CD4-positive, alpha-beta memory T cell (primary cell): ENCODE measurements around the gene CAPRIN2. TPM values are rescaled to one million over a fixed set of nuclear protein-coding genes. Genes with fewer than 3 reads are reported as not detected.

Source experiments
- CTCF ChIA-PET: fragments of 350-600 bp; sonication (Branson Sonifier 250); formaldehyde crosslinking; loops from one replicate; lab custom pipeline; 2021; ENCODE audit warnings: inconsistent platforms; ENCODE audit not compliant: partially characterized antibody; lab: Charles Lee
- POLR2A ChIA-PET: fragments of 350-600 bp; sonication (Branson Sonifier 250); formaldehyde crosslinking; loops from one replicate; lab custom pipeline; 2021; ENCODE audit not compliant: partially characterized antibody; lab: Charles Lee
- DNase-seq, 5 donors: peaks; one replicate each; pipeline versions ENCODE4 v3.0.0 to v3.0.0-alpha.2; 2020 to 2022; ENCODE audit warnings: mixed read lengths in 1 of 5
- H3K27ac ChIP-seq: one replicate; pipeline ENCODE4 v1.7.0; 2013; ENCODE audit warnings: low read depth, low read length
- H3K27me3 ChIP-seq: 2 replicates; pipeline ENCODE4 v1.7.0; 2013; ENCODE audit warnings: mild to moderate bottlenecking, low read length, moderate library complexity; ENCODE audit not compliant: insufficient read depth
- H3K36me3 ChIP-seq: 2 replicates; pipeline ENCODE4 v1.7.0; 2013; ENCODE audit warnings: mild to moderate bottlenecking, low read length, moderate library complexity; ENCODE audit not compliant: insufficient read depth
- H3K4me1 ChIP-seq: 2 replicates; pipeline ENCODE4 v1.7.0; 2013; ENCODE audit warnings: mild to moderate bottlenecking, low read length, moderate library complexity; ENCODE audit not compliant: insufficient read depth
- H3K4me3 ChIP-seq, 2 donors: one replicate each; pipeline ENCODE4 v1.7.0; 2013; ENCODE audit warnings: low read length in 2 of 2, mild to moderate bottlenecking in 1 of 2
- H3K9me3 ChIP-seq, 2 donors: one replicate each; pipeline ENCODE4 v1.7.0; 2013; ENCODE audit warnings: low read length in 2 of 2, control low read depth in 1 of 2; ENCODE audit not compliant: control insufficient read depth in 1 of 2
- H3K27ac Mint-ChIP-seq, 7 donors: one replicate each; pipeline ENCODE4 v1.8.0; 2020 to 2021; ENCODE audit warnings: mixed read lengths in 7 of 7, mild to moderate bottlenecking in 6 of 7, inconsistent platforms in 3 of 7, moderate library complexity in 3 of 7
- H3K27me3 Mint-ChIP-seq, 2 donors: one replicate each; pipeline ENCODE4 v1.8.0; 2020 to 2021; ENCODE audit warnings: mixed read lengths in 2 of 2
- H3K36me3 Mint-ChIP-seq, 2 donors: one replicate each; pipeline ENCODE4 v1.8.0; 2020 to 2021; ENCODE audit warnings: mixed read lengths in 2 of 2, inconsistent platforms in 1 of 2, mild to moderate bottlenecking in 1 of 2
- H3K4me1 Mint-ChIP-seq, 4 donors: one replicate each; pipeline ENCODE4 v1.8.0; 2020 to 2021; ENCODE audit warnings: mixed read lengths in 4 of 4, mild to moderate bottlenecking in 1 of 4
- H3K4me3 Mint-ChIP-seq, 8 donors: one replicate each; pipeline ENCODE4 v1.8.0; 2020 to 2021; ENCODE audit warnings: mixed read lengths in 8 of 8, mild to moderate bottlenecking in 7 of 8, moderate library complexity in 6 of 8, inconsistent platforms in 3 of 8
- H3K9me3 Mint-ChIP-seq, 8 donors: one replicate each; pipeline ENCODE4 v1.8.0; 2020 to 2021; ENCODE audit warnings: mixed read lengths in 8 of 8, mild to moderate bottlenecking in 5 of 8, inconsistent platforms in 3 of 8, moderate library complexity in 1 of 8
- intact Hi-C: fragments of 100-400 bp; cut with micrococcal nuclease; formaldehyde crosslinking; loops from one replicate; pipeline ENCODE4 v1.15.1; 2023
- polyA plus RNA-seq, 2 donors: library from polyadenylated mRNA; unstranded; fragments of 300-500 nt; fragmentation: Illumina TruSeq; gene quantifications; one replicate each; pipeline ENCODE4 v1.2.3, GENCODE V29; 2021
- total RNA-seq, 2 experiments: library from RNA; stranded (reverse); gene quantifications; one replicate each; pipeline ENCODE4 v1.2.3, GENCODE V29; 2021

CAPRIN2 gene
- total and polyA plus RNA-seq, 4 experiments from 2014 or later = 4.5 to 47.0 (median 25.8) TPM

GRCh38 chr12:30707613-30708342 is 47.0 kb downstream of the CAPRIN2 start:
- H3K9me3 Mint-ChIP-seq = no peaks in the 10 kb centered on the region
- no peak overlapping the region for H3K27ac Mint-ChIP-seq
- Histone ChIP-seq H3K4me1 (no peaks in the 10 kb centered on the region), H3K36me3 (no peaks in the 10 kb centered on the region), H3K4me3 (no peak overlapping the region), H3K9me3 (no peaks in the 10 kb centered on the region), H3K27me3 (no peaks in the 10 kb centered on the region), H3K27ac (no peak overlapping the region)
- H3K36me3 Mint-ChIP-seq = peaks cover 19 to 27% of the 10 kb centered on the region in 2 donors
- ChIA-PET POLR2A (no interaction called here), CTCF (interaction anchor here (1.5 to 1.6 kb wide), 2 partner anchors 13 to 100 kb away, joined by 3 to 6 read pairs; partner anchors contain the start of gene IPO8)
- H3K27me3 Mint-ChIP-seq = no peaks in the 10 kb centered on the region
- H3K4me1 Mint-ChIP-seq = no peaks in the 10 kb centered on the region
- H3K4me3 Mint-ChIP-seq = no peak overlapping the region
- intact Hi-C loops = no loop called here
- no peak for DNase-seq

GRCh38 chr12:30706476-30706875 is 48.3 kb downstream of the CAPRIN2 start:
- DNase-seq = no peak
- CTCF ChIA-PET = interaction anchor here (1.0 to 1.6 kb wide), 2 partner anchors 12 to 101 kb away, joined by 3 to 4 read pairs; no protein-coding TSS in a partner anchor
- no peaks in the 10 kb centered on the region for H3K27me3 ChIP-seq
- no peaks in the 10 kb centered on the region for H3K9me3 ChIP-seq
- intact Hi-C loops = no loop called here
- H3K4me1 ChIP-seq = no peaks in the 10 kb centered on the region
- H3K27me3 Mint-ChIP-seq = no peaks in the 10 kb centered on the region
- H3K4me3 Mint-ChIP-seq = no peak overlapping the region
- H3K9me3 Mint-ChIP-seq = no peaks in the 10 kb centered on the region
- no peak overlapping the region for H3K4me3 ChIP-seq
- no peaks in the 10 kb centered on the region for H3K36me3 ChIP-seq
- no peak overlapping the region for H3K27ac Mint-ChIP-seq
- peaks cover 19 to 21% of the 10 kb centered on the region in 2 donors for H3K36me3 Mint-ChIP-seq
- POLR2A ChIA-PET = no interaction called here
- no peak overlapping the region for H3K27ac ChIP-seq
- no peaks in the 10 kb centered on the region for H3K4me1 Mint-ChIP-seq

DNA sequence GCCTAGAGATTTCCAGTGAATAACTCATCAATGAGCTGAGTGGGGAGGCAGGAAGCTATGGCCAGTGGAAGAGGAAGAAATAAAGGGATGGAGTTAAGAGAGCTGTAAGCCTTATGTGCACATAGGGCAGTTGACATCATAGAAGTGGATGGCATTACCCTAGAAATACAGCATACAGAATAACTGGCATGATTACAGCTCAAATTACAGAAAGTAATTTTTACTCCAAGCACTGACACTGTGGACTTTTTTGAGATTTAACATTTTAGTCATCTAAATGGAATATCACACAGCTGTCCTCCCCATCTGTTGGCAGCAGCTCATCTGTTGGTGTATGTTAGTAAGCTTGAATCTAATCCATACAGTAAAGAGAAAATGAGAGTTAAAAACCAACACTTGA is 53.7 kb downstream of the CAPRIN2 start:
- POLR2A ChIA-PET = interaction anchor here (1.2 kb wide), 1 partner anchor 54 kb away, joined by 4 read pairs; the partner anchor contains the start of gene CAPRIN2
- DNase-seq = no peak

GRCh38 chr12:30700216-30700900 is 54.4 kb downstream of the CAPRIN2 start:
- H3K9me3 Mint-ChIP-seq = no peaks in the 10 kb centered on the region
- ChIA-PET POLR2A (interaction anchor here (1.2 kb wide), 1 partner anchor 55 kb away, joined by 4 read pairs; the partner anchor contains the start of gene CAPRIN2), CTCF (interaction anchor here (1.1 kb wide), 1 partner anchor 54 kb away, joined by 3 read pairs; no protein-coding TSS in a partner anchor)
- H3K36me3 ChIP-seq = no peaks in the 10 kb centered on the region
- no peaks in the 10 kb centered on the region for H3K9me3 ChIP-seq
- H3K27me3 Mint-ChIP-seq = no peaks in the 10 kb centered on the region
- DNase-seq = no peak
- peaks cover 5 to 10% (median 7%) of the 10 kb centered on the region in 4 donors for H3K4me1 Mint-ChIP-seq
- no peak overlapping the region for H3K27ac ChIP-seq
- H3K4me3 ChIP-seq = no peak overlapping the region
- no peak overlapping the region for H3K4me3 Mint-ChIP-seq
- H3K27ac Mint-ChIP-seq = no peak overlapping the region
- peaks cover 7% of the 10 kb centered on the region for H3K4me1 ChIP-seq
- intact Hi-C loops = no loop called here
- H3K27me3 ChIP-seq = no peaks in the 10 kb centered on the region
- H3K36me3 Mint-ChIP-seq = peaks cover 0 to 6% of the 10 kb centered on the region in 2 donors

More for the DNA sequence above, 53.7 kb downstream of the CAPRIN2 start:
- Mint-ChIP-seq H3K27ac (no peak overlapping the region), H3K36me3 (peaks cover 0 to under 1% of the 10 kb centered on the region in 2 donors), H3K9me3 (no peaks in the 10 kb centered on the region), H3K27me3 (no peaks in the 10 kb centered on the region), H3K4me1 (peaks cover 4 to 6% (median 4%) of the 10 kb centered on the region in 4 donors), H3K4me3 (no peak overlapping the region)
- Histone ChIP-seq H3K36me3 (no peaks in the 10 kb centered on the region), H3K9me3 (no peaks in the 10 kb centered on the region), H3K27me3 (no peaks in the 10 kb centered on the region), H3K27ac (no peak overlapping the region), H3K4me1 (peaks cover 5% of the 10 kb centered on the region), H3K4me3 (no peak overlapping the region)
- CTCF ChIA-PET = interaction anchor here (1.1 kb wide), 1 partner anchor 53 kb away, joined by 3 read pairs; no protein-coding TSS in a partner anchor
- intact Hi-C loops = no loop called here

GRCh38 chr12:30698346-30698745 is 56.4 kb downstream of the CAPRIN2 start:
- Histone ChIP-seq H3K9me3 (no peaks in the 10 kb centered on the region), H3K4me1 (peaks cover 24% of the 10 kb centered on the region), H3K27me3 (no peaks in the 10 kb centered on the region), H3K27ac (no peak overlapping the region), H3K4me3 (no peak overlapping the region), H3K36me3 (no peaks in the 10 kb centered on the region)
- Mint-ChIP-seq H3K4me3 (no peak overlapping the region), H3K4me1 (peaks cover 17 to 29% (median 23%) of the 10 kb centered on the region in 4 donors), H3K27me3 (no peaks in the 10 kb centered on the region), H3K27ac (no peak overlapping the region), H3K9me3 (no peaks in the 10 kb centered on the region), H3K36me3 (peaks cover 0 to 16% of the 10 kb centered on the region in 2 donors)
- CTCF ChIA-PET = interaction anchor here (1.3 kb wide), 1 partner anchor 27 kb away, joined by 3 read pairs; no protein-coding TSS in a partner anchor
- intact Hi-C loops = loop anchor here (10.0 kb wide), 1 partner anchor 1976 kb away; the partner anchor contains the start of gene DNM1L
- no peak for DNase-seq
- POLR2A ChIA-PET = no interaction called here

GRCh38 chr12:30696943-30697342 is 57.8 kb downstream of the CAPRIN2 start:
- Histone ChIP-seq H3K36me3 (no peaks in the 10 kb centered on the region), H3K4me1 (peaks cover 35% of the 10 kb centered on the region), H3K4me3 (no peak overlapping the region), H3K27ac (no peak overlapping the region), H3K9me3 (no peaks in the 10 kb centered on the region), H3K27me3 (no peaks in the 10 kb centered on the region)
- H3K4me3 Mint-ChIP-seq = peak overlapping the region in 1 of 8 donors; percentile 51
- H3K4me1 Mint-ChIP-seq = peaks cover 23 to 43% (median 33%) of the 10 kb centered on the region in 4 donors
- peak overlapping the region in 2 of 7 donors; percentile 27 to 28 for H3K27ac Mint-ChIP-seq
- H3K9me3 Mint-ChIP-seq = no peaks in the 10 kb centered on the region
- ChIA-PET CTCF (interaction anchor here (1.0 kb wide), 1 partner anchor 57 kb away, joined by 5 read pairs; the partner anchor contains the start of gene CAPRIN2), POLR2A (interaction anchor here (5.0 kb wide), 1 partner anchor 57 kb away, joined by 43 read pairs; the partner anchor contains the start of gene CAPRIN2)
- intact Hi-C loops = loop anchor here (10.0 kb wide), 1 partner anchor 1978 kb away; the partner anchor contains the start of gene DNM1L
- H3K36me3 Mint-ChIP-seq = peaks cover 4 to 17% of the 10 kb centered on the region in 2 donors
- no peaks in the 10 kb centered on the region for H3K27me3 Mint-ChIP-seq
- DNase-seq = no peak
